WTC11 (cell line): ENCODE measurements around the gene SLC38A3. TPM values are rescaled to one million over a fixed set of nuclear protein-coding genes. Genes with fewer than 3 reads are reported as not detected.
A peak's percentile ranks its signal among the peaks of the same experiment; 100 is the strongest.

ENCODE experiments used
- ATAC-seq: fragments of 200-7000 bp; cut with Tn5 transposase; 2 replicates; pipeline ENCODE4 v1.10.0; 2021; ENCODE audit warnings: mild to moderate bottlenecking, moderate library complexity
- CTCF ChIA-PET: fragments of 300-600 bp; sonication (Branson Sonifier 250); formaldehyde crosslinking; loops from one replicate; lab custom pipeline; 2021; ENCODE audit warnings: antibody characterized with exemption; lab: Charles Lee
- POLR2A ChIA-PET: fragments of 350-600 bp; sonication (Branson Sonifier 250); formaldehyde crosslinking; loops from one replicate; lab custom pipeline; 2021; ENCODE audit warnings: antibody characterized with exemption; lab: Charles Lee
- DNase-seq: peaks from one replicate; pipeline ENCODE4 v3.0.0; 2021; ENCODE audit warnings: low spot score
- H3K27ac Mint-ChIP-seq: 2 replicates; pipeline ENCODE4 v1.8.0; 2021; ENCODE audit warnings: mixed read lengths
- H3K27me3 Mint-ChIP-seq: 2 replicates; pipeline ENCODE4 v1.8.0; 2021; ENCODE audit warnings: low read depth, mild to moderate bottlenecking, moderate library complexity, mixed read lengths
- H3K36me3 Mint-ChIP-seq: 2 replicates; pipeline ENCODE4 v1.8.0; 2021; ENCODE audit warnings: mixed read lengths
- H3K4me1 Mint-ChIP-seq: 2 replicates; pipeline ENCODE4 v1.8.0; 2022; ENCODE audit warnings: mixed read lengths
- H3K4me3 Mint-ChIP-seq: 2 replicates; pipeline ENCODE4 v1.8.0; 2021; ENCODE audit warnings: mild to moderate bottlenecking, moderate library complexity, mixed read lengths
- H3K9me3 Mint-ChIP-seq: 2 replicates; pipeline ENCODE4 v1.8.0; 2021; ENCODE audit warnings: mixed read lengths
- IRF2 ChIP-seq: sonication (generic); formaldehyde crosslinking; IDR thresholded peaks from 2 replicates; pipeline ENCODE4 v1.8.0; 2022; ENCODE audit warnings: low read depth, missing genetic modification reagents, borderline replicate concordance
- NFE2L1 ChIP-seq: sonication (generic); formaldehyde crosslinking; IDR thresholded peaks from 2 replicates; pipeline ENCODE4 v1.8.1; 2023; ENCODE audit warnings: missing genetic modification reagents
- NFYB ChIP-seq: sonication (generic); formaldehyde crosslinking; conservative IDR thresholded peaks from 2 replicates; pipeline ENCODE4 v1.8.0; 2022; ENCODE audit warnings: low read depth, missing genetic modification reagents
- NR2C2 ChIP-seq: sonication (generic); formaldehyde crosslinking; IDR thresholded peaks from 2 replicates; pipeline ENCODE4 v1.8.0; 2022; ENCODE audit warnings: mild to moderate bottlenecking, missing genetic modification reagents
- OVOL2 ChIP-seq: fragments of 250-450 bp; sonication (Bioruptor Pico); IDR thresholded peaks from 2 replicates; pipeline ENCODE4 v1.9.0; 2021; ENCODE audit warnings: mild to moderate bottlenecking, borderline replicate concordance
- RELA ChIP-seq: sonication (generic); formaldehyde crosslinking; IDR thresholded peaks from 2 replicates; pipeline ENCODE4 v1.8.1; 2022; ENCODE audit warnings: missing genetic modification reagents, mild to moderate bottlenecking, borderline replicate concordance
- TP53 ChIP-seq: sonication (generic); formaldehyde crosslinking; IDR thresholded peaks from 2 replicates; pipeline ENCODE4 v1.8.1; 2023; ENCODE audit warnings: mild to moderate bottlenecking, missing genetic modification reagents
- ZBTB21 ChIP-seq: sonication (generic); formaldehyde crosslinking; IDR thresholded peaks from 2 replicates; pipeline ENCODE4 v1.8.1; 2023; ENCODE audit warnings: mild to moderate bottlenecking, missing genetic modification reagents, borderline replicate concordance
- ZNF219 ChIP-seq: sonication (generic); formaldehyde crosslinking; IDR thresholded peaks from 2 replicates; pipeline ENCODE4 v1.8.0; 2023; ENCODE audit warnings: missing genetic modification reagents, mild to moderate bottlenecking, borderline replicate concordance
- ZNF423 ChIP-seq: fragments of 250-450 bp; sonication (Bioruptor Pico); IDR thresholded peaks from 2 replicates; pipeline ENCODE4 v2.1.2; 2022; ENCODE audit warnings: mild to moderate bottlenecking, moderate library complexity
- total RNA-seq: library from RNA; stranded (reverse); gene quantifications from 3 replicates; pipeline ENCODE4 v1.2.3, GENCODE V29; 2021
- TF ChIP-seq, protein P1 (sequence below): sonication (generic); formaldehyde crosslinking; conservative IDR thresholded peaks from 2 replicates; pipeline ENCODE4 v1.8.1; 2022; ENCODE audit warnings: mild to moderate bottlenecking, missing genetic modification reagents
- TF ChIP-seq, protein P2 (sequence below): sonication (generic); formaldehyde crosslinking; IDR thresholded peaks from 2 replicates; pipeline ENCODE4 v1.8.0; 2022; ENCODE audit warnings: missing genetic modification reagents
- TF ChIP-seq, protein P3 (sequence below): sonication (generic); formaldehyde crosslinking; IDR thresholded peaks from 2 replicates; pipeline ENCODE4 v1.8.1; 2022; ENCODE audit warnings: low read depth, mild to moderate bottlenecking, moderate library complexity, missing genetic modification reagents, borderline replicate concordance
- TF ChIP-seq, protein P4 (sequence below): sonication (generic); formaldehyde crosslinking; IDR thresholded peaks from 2 replicates; pipeline ENCODE4 v1.8.1; 2023; ENCODE audit warnings: mild to moderate bottlenecking, missing genetic modification reagents

SLC38A3 gene
- total RNA-seq, 1 experiment from 2014 or later, result 0.90 TPM

DNA sequence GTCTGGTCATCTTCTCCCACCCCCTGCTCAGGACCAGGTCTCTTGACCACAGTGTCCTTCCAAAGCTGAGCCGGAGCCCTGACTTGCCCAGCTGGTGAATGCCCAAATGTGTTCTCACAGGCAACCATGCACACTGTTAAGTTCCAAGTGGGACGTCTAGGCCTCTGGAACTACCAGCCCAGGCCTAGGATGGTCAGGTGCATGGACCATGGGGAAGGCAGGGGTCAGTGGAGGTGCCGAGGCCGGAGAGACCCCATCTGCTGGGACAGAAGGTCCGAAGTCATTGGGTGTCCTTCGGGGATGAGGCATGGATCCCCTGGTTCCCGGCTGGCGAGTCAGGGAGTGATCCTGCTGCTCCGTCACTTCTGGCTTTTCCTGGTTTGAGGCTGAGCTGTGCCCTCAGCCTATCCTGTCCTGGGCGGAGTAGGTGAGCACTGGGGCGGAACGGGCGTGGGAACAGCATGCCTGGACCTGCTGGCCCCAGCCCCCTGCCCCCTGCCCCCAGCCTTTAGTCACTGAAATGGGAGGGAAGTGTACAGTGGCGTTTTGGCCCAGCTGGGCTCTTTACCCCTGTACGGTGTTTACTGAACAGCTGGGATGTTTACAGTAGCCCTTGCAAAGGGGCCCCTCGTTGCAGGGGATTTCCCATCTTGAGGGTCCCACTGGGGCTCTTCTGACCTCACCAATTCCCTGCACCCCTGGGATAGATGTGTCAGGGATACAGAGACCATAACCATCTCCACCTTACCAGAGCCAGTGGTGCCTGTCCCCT is 37.8 kb upstream of the SLC38A3 start:
- Mint-ChIP-seq H3K4me1 (peaks cover 50% of the 10 kb centered on the region), H3K27me3 (no peaks in the 10 kb centered on the region), H3K4me3 (no peak overlapping the region), H3K27ac (peak overlapping the region; percentile 94), H3K36me3 (peaks cover 14% of the 10 kb centered on the region), H3K9me3 (no peaks in the 10 kb centered on the region)
- TF ChIP-seq, protein P1, sequence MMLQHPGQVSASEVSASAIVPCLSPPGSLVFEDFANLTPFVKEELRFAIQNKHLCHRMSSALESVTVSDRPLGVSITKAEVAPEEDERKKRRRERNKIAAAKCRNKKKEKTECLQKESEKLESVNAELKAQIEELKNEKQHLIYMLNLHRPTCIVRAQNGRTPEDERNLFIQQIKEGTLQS (CRISPR knock-in tag), result no peak
- no peak for TF ChIP-seq OVOL2 (CRISPR knock-in tag)
- CTCF ChIA-PET, result no interaction called here
- POLR2A ChIA-PET, result interaction anchor here (0.5 kb wide), 1 partner anchor 8 kb away, joined by 3 read pairs; no protein-coding TSS in a partner anchor
- no peak for DNase-seq
- no peak for ATAC-seq

DNA sequence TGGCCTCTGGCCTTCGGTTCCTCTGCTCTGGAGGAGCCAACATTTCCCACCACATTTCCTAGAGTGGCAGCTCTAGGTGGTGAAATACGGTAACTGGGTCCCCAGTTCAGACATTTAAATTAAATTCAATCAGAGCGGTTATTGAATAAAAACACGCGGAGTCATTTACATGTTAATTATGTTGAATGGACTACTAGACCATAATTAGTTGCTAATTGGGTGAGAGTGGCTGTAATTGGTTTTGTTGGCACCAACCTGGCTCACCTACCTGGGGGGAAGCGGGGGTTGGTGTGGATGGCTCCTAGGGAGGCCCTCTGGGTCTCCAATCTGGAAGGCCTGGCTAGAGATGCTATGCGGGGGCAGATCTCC is 37.2 kb upstream of the SLC38A3 start:
- POLR2A ChIA-PET, result no interaction called here
- H3K27ac Mint-ChIP-seq, result peak overlapping the region; percentile 78
- H3K27me3 Mint-ChIP-seq, result no peaks in the 10 kb centered on the region
- ATAC-seq (no peak), DNase-seq (no peak)
- H3K4me1 Mint-ChIP-seq, result peaks cover 50% of the 10 kb centered on the region
- H3K9me3 Mint-ChIP-seq, result no peaks in the 10 kb centered on the region
- H3K36me3 Mint-ChIP-seq, result peaks cover 10% of the 10 kb centered on the region; the same call in 1 of the 2 replicates
- TF ChIP-seq NR2C2 (CRISPR knock-in tag) (no peak), ZNF423 (CRISPR knock-in tag) (no peak), NFYB (CRISPR knock-in tag) (no peak), NFE2L1 (CRISPR knock-in tag) (no peak), ZNF219 (CRISPR knock-in tag) (no peak), IRF2 (no peak), TP53 (CRISPR knock-in tag) (no peak), ZBTB21 (CRISPR knock-in tag) (no peak)
- TF ChIP-seq, protein P2, sequence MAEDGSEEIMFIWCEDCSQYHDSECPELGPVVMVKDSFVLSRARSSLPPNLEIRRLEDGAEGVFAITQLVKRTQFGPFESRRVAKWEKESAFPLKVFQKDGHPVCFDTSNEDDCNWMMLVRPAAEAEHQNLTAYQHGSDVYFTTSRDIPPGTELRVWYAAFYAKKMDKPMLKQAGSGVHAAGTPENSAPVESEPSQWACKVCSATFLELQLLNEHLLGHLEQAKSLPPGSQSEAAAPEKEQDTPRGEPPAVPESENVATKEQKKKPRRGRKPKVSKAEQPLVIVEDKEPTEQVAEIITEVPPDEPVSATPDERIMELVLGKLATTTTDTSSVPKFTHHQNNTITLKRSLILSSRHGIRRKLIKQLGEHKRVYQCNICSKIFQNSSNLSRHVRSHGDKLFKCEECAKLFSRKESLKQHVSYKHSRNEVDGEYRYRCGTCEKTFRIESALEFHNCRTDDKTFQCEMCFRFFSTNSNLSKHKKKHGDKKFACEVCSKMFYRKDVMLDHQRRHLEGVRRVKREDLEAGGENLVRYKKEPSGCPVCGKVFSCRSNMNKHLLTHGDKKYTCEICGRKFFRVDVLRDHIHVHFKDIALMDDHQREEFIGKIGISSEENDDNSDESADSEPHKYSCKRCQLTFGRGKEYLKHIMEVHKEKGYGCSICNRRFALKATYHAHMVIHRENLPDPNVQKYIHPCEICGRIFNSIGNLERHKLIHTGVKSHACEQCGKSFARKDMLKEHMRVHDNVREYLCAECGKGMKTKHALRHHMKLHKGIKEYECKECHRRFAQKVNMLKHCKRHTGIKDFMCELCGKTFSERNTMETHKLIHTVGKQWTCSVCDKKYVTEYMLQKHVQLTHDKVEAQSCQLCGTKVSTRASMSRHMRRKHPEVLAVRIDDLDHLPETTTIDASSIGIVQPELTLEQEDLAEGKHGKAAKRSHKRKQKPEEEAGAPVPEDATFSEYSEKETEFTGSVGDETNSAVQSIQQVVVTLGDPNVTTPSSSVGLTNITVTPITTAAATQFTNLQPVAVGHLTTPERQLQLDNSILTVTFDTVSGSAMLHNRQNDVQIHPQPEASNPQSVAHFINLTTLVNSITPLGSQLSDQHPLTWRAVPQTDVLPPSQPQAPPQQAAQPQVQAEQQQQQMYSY (CRISPR knock-in tag), result no peak
- CTCF ChIA-PET, result no interaction called here
- H3K4me3 Mint-ChIP-seq, result no peak overlapping the region

DNA sequence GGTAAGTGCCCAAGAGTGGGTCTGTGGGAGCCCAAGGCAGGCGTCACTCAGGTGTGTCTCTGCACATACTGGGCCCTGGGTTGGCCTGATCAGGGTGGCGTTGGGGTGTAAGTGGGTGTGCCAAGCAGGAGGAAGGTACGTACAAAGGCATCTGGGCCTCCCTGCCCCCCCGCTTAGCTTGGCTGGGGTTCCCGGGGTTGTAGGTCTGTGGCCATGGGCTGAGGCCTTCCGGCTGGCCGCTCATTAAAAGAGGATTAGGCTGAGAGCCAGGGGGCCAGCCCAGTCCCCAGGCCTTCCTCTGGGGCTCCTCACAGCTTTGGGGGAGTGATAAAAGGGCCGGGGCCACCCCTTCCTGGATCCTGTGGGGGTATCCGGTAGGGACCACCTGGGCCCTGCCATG is 36.7 kb upstream of the SLC38A3 start:
- ChIA-PET POLR2A (no interaction called here), CTCF (no interaction called here)
- Mint-ChIP-seq H3K9me3 (no peaks in the 10 kb centered on the region), H3K27ac (peak overlapping the region; percentile 78; the same call in 1 of the 2 replicates), H3K36me3 (peaks cover 10% of the 10 kb centered on the region; the same call in 1 of the 2 replicates), H3K27me3 (no peaks in the 10 kb centered on the region), H3K4me1 (peaks cover 50% of the 10 kb centered on the region), H3K4me3 (no peak overlapping the region)
- no peak for TF ChIP-seq RELA
- TF ChIP-seq, protein P3, sequence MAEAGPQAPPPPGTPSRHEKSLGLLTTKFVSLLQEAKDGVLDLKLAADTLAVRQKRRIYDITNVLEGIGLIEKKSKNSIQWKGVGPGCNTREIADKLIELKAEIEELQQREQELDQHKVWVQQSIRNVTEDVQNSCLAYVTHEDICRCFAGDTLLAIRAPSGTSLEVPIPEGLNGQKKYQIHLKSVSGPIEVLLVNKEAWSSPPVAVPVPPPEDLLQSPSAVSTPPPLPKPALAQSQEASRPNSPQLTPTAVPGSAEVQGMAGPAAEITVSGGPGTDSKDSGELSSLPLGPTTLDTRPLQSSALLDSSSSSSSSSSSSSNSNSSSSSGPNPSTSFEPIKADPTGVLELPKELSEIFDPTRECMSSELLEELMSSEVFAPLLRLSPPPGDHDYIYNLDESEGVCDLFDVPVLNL (CRISPR knock-in tag), result no peak
- TF ChIP-seq, protein P4, sequence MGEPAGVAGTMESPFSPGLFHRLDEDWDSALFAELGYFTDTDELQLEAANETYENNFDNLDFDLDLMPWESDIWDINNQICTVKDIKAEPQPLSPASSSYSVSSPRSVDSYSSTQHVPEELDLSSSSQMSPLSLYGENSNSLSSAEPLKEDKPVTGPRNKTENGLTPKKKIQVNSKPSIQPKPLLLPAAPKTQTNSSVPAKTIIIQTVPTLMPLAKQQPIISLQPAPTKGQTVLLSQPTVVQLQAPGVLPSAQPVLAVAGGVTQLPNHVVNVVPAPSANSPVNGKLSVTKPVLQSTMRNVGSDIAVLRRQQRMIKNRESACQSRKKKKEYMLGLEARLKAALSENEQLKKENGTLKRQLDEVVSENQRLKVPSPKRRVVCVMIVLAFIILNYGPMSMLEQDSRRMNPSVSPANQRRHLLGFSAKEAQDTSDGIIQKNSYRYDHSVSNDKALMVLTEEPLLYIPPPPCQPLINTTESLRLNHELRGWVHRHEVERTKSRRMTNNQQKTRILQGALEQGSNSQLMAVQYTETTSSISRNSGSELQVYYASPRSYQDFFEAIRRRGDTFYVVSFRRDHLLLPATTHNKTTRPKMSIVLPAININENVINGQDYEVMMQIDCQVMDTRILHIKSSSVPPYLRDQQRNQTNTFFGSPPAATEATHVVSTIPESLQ (CRISPR knock-in tag), result no peak
- ATAC-seq (no peak), DNase-seq (no peak)
